Measurements from ENCODE around the gene CPA3.

CPA3 gene, protein sequence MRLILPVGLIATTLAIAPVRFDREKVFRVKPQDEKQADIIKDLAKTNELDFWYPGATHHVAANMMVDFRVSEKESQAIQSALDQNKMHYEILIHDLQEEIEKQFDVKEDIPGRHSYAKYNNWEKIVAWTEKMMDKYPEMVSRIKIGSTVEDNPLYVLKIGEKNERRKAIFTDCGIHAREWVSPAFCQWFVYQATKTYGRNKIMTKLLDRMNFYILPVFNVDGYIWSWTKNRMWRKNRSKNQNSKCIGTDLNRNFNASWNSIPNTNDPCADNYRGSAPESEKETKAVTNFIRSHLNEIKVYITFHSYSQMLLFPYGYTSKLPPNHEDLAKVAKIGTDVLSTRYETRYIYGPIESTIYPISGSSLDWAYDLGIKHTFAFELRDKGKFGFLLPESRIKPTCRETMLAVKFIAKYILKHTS

DNA sequence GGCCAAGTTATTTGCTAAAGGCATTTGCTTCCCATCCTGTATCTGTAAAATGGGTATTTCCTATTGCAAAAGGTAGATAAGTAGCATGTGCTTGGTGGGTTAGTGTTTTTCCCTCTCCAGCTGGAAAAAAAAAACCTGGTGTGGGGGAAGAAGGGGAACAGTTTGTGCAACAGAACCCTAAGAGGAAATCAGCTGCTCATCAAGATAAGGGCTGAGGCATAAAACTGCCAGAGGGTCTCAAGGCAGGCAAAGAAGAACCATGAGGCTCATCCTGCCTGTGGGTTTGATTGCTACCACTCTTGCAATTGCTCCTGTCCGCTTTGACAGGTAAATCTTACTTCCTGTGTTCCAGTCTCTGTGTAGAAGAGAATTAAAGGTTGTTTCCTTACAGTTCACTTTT is at the start of gene CPA3:
Gene CPA3, plus strand, starts transcription at position 248 of the 400 bp plus-strand sequence. Its CDS starts 12 bp downstream, at position 260.
- Mint-ChIP-seq H3K27me3 (peaks cover 28% of the 10 kb centered on the region), H3K9me3 (no peaks in the 10 kb centered on the region), H3K4me1 (ENCODE audit: low read depth) (no peaks in the 10 kb centered on the region), H3K36me3 (ENCODE audit: low read depth) (no peaks in the 10 kb centered on the region), H3K27ac (no peak within 1 kb of the TSS), H3K4me3 (no peak within 1 kb of the TSS)
- no peak for DNase-seq

DNA sequence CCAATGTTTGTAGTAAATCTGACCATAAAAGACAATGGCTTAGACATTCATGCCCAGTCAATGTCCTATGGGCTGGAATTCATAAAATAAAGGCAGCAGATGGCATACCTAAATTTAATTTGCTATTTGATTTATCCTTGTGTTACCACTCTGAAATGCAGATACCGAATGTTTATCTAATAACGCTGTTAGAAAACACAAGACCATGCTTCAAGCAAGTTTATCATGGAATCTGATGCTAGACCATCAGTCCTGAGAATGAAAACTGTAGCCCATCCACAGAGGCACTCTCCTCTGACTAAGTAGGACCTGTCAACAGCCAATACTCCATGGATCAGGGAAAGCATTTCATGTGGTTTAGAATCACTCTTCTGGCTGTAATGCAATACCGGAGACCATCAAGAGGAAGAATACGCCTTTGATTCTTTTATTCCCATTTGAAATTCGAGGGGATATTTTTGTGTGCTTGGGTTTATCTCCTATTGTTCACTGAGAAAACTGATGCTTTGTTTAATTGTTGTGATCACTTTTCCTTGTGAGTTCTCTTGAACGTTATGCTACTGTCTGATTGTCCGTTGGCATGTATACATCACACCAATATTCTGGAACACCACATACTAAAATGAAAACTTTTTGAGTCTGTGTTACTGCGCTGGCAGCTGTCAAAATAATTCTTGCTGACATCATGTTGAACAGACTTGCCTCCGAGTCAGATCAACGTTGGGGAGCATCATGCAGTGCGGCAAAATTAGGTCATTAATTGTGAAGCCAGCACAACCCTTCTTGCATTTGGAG is 49.6 kb upstream of the CPA3 start:
- H3K27me3 Mint-ChIP-seq, result peaks cover 10% of the 10 kb centered on the region
- no peak overlapping the region for H3K27ac Mint-ChIP-seq
- H3K36me3 Mint-ChIP-seq (ENCODE audit: low read depth), result no peaks in the 10 kb centered on the region

DNA sequence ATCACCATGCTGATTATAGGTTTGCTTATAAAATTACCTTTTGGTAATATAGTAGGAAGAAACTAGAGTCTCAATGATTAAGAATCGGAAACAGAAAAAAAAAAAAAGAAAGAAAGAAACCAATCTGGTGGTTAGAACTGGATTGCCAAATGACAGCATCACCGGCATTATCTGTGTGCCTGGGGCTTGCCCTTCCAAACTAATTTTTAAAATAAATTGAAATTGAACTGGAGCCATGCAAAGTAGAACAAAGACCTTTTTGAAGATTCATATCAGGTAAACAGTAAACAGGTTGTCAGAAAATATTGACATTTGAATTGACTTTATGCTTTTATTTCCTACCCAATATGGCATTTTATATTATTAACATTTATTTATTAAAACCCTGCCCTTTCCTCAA is 48.7 kb upstream of the CPA3 start:
- no peak for DNase-seq
- Mint-ChIP-seq H3K4me3 (no peak overlapping the region), H3K27me3 (peaks cover 10% of the 10 kb centered on the region), H3K27ac (no peak overlapping the region), H3K36me3 (ENCODE audit: low read depth) (no peaks in the 10 kb centered on the region), H3K4me1 (ENCODE audit: low read depth) (no peaks in the 10 kb centered on the region), H3K9me3 (no peaks in the 10 kb centered on the region)

More for the DNA sequence above, 49.6 kb upstream of the CPA3 start:
- Mint-ChIP-seq H3K4me3 (no peak overlapping the region), H3K4me1 (ENCODE audit: low read depth) (no peaks in the 10 kb centered on the region), H3K9me3 (no peaks in the 10 kb centered on the region)
- DNase-seq, result no peak

DNA sequence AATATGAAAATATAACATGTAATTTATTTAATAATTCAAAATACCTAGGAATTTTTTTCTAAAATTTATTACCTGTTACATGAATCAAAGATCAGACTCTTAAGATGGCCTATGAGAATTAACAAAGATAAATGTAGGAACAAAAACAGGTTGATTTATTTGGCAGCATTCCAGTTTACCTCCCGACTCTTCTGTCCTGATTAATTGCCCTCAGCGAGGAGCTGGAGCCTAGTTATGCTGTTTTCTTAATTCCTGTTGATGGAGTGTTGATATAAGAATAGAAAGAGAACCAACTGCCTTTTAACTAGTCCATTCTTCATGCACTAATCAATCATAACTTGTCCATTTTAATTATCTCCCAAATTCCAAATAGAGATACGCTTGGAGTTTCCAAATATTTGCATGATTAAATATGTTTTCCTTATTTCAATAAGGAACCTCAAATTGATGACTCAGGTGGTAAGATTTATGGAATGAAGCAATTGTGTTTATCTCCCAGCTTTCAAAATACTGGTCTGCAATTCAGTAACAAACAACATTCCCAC is 48.0 kb upstream of the CPA3 start:
- H3K36me3 Mint-ChIP-seq (ENCODE audit: low read depth), result no peaks in the 10 kb centered on the region
- peaks cover 10% of the 10 kb centered on the region for H3K27me3 Mint-ChIP-seq
- H3K9me3 Mint-ChIP-seq, result no peaks in the 10 kb centered on the region
- H3K4me1 Mint-ChIP-seq (ENCODE audit: low read depth), result no peaks in the 10 kb centered on the region
- H3K4me3 Mint-ChIP-seq, result no peak overlapping the region
- H3K27ac Mint-ChIP-seq, result no peak overlapping the region
- DNase-seq, result no peak

DNA sequence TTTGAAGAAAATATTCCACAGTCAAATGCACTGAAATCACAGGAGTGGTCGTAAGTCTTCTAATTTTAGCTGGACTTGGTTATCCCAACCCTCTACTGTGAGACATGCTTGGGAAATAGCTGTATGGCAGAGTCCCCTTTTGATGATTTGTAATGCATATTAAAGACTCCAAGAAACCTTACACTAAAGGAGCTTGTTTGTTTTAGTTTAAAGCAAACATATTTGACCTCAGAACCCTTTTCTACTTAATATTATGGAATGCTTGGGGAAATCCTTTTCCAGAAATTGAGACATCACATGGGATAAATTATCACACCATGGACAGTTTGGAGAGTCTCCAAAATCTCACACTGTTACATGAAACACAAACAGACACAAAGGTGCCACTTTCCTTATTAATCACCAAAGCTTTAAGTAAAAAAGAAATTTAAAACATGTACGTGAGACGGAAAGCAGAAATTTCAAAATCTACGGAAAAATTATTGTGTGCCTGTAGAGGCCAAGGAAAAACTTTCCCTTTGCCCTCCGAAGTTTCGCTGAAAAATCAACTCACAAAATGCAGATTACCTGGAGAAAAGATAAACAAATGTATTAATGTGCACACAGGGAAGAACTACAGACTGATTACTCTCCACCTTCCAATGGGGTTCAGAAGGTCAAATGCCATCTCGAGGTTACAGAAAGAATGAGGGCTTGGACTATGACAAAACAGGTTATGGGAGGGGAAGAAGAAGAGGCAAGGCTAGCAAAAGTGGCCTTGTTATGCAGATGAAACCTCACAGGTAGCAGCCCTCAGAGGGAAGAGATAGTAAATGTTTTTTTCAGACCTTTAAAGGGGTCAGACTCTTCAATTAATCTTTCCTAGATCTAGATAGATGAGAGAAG is 44.5 kb upstream of the CPA3 start:
- H3K36me3 Mint-ChIP-seq (ENCODE audit: low read depth), result no peaks in the 10 kb centered on the region
- no peaks in the 10 kb centered on the region for H3K4me1 Mint-ChIP-seq (ENCODE audit: low read depth)
- H3K4me3 Mint-ChIP-seq, result no peak overlapping the region
- no peak overlapping the region for H3K27ac Mint-ChIP-seq
- DNase-seq, result no peak
- peaks cover 3% of the 10 kb centered on the region for H3K27me3 Mint-ChIP-seq
- no peaks in the 10 kb centered on the region for H3K9me3 Mint-ChIP-seq

DNA sequence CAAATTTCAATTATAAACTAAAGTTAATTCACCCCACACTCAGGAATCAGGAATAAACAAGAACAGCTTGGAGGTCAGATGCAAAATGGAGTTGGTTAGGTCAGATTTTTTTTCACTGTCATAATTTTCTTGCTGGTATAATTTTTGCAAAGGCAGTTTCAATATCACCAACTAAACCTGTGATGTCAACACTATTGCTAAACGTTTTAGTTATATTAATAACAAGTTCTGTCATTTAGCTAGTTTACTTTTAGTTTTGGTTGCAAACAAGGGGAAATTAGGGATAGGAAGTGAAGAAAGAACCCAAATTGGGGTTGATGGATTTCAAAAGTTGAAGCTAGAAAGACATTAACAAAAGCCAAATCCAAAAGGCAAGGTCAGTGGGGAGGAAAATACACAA is 42.1 kb upstream of the CPA3 start:
- H3K27ac Mint-ChIP-seq, result no peak overlapping the region
- no peak for DNase-seq
- no peaks in the 10 kb centered on the region for H3K4me1 Mint-ChIP-seq (ENCODE audit: low read depth)
- no peak overlapping the region for H3K4me3 Mint-ChIP-seq
- no peaks in the 10 kb centered on the region for H3K27me3 Mint-ChIP-seq
- H3K36me3 Mint-ChIP-seq (ENCODE audit: low read depth), result no peaks in the 10 kb centered on the region
- no peaks in the 10 kb centered on the region for H3K9me3 Mint-ChIP-seq

DNA sequence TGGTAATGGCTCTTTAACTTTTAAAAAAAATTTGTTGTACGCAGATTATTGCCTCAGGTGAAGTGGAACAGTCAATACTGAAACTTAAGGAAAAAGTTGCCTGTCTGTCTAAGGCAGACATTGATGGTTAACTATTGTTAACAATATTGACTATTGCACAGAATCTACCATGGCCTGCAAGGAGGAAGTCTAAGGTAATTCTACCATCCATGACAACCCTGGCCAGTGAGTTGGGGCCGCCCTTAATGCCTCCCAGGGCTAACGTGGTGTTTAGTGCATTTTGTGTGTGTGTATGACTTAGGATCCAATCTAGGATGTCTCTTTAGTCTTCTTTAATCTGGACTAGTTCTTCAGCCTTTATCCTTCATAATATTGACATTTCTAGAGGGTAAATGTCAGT is 39.6 kb upstream of the CPA3 start:
- no peaks in the 10 kb centered on the region for H3K4me1 Mint-ChIP-seq (ENCODE audit: low read depth)
- H3K27ac Mint-ChIP-seq, result no peak overlapping the region
- H3K36me3 Mint-ChIP-seq (ENCODE audit: low read depth), result no peaks in the 10 kb centered on the region
- H3K27me3 Mint-ChIP-seq, result no peaks in the 10 kb centered on the region
- no peaks in the 10 kb centered on the region for H3K9me3 Mint-ChIP-seq
- H3K4me3 Mint-ChIP-seq, result no peak overlapping the region
- DNase-seq, result no peak

DNA sequence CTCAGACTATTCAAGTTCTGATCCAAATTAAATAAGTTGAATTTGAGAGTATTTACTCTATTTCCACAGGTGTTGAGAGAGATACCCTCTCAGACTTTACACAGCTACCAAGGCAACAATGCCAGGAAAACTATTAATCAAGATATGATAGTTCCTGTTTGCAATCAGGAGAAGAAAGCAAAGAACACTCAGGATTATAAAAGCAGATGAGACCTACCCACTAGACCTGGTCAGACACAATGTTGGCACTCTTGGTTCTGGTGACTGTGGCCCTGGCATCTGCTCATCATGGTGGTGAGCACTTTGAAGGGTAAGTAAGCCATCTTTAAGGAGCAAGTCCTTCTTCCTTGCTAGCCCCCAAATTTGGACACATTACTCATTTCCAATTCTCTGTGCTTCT is 37.5 kb upstream of the CPA3 start, which contains the start of gene CPB1:
Gene CPB1, plus strand, starts transcription at position 227 of the 400 bp plus-strand sequence. Its CDS starts 13 bp downstream, at position 240.
- Mint-ChIP-seq H3K4me3 (no peak within 1 kb of the TSS), H3K9me3 (no peaks in the 10 kb centered on the region), H3K27me3 (peaks cover 3% of the 10 kb centered on the region), H3K4me1 (ENCODE audit: low read depth) (no peaks in the 10 kb centered on the region), H3K27ac (no peak within 1 kb of the TSS), H3K36me3 (ENCODE audit: low read depth) (no peaks in the 10 kb centered on the region)
- no peak for DNase-seq

DNA sequence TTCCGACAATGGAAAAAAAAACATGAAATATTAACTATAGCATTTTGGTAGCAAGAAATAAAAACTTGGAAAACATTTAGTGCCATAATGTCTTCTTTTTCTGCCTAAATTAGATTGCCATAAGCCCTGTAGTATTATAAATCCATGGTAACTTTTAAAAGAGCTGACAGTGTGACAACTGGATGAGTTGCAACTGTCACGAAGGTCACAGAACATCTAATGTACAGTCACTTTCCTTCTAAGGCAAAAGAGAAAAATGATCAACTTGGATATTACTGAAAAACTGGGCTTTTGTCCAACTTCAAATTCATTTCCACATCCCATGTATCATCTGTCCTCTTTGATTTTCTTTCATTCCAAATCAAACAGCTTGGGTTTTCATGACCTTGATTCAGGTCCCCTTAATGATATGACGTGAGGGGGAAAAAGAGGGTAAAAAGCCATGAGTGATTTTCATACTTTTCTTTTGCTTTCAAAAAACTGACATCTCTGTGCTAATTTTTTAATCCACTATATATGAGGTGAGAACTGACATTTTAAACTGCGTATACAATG is 36.9 kb upstream of the CPA3 start:
- Mint-ChIP-seq H3K27me3 (peaks cover 3% of the 10 kb centered on the region), H3K4me1 (ENCODE audit: low read depth) (no peaks in the 10 kb centered on the region), H3K9me3 (no peaks in the 10 kb centered on the region), H3K36me3 (ENCODE audit: low read depth) (no peaks in the 10 kb centered on the region), H3K4me3 (no peak overlapping the region), H3K27ac (no peak overlapping the region)
- no peak for DNase-seq

DNA sequence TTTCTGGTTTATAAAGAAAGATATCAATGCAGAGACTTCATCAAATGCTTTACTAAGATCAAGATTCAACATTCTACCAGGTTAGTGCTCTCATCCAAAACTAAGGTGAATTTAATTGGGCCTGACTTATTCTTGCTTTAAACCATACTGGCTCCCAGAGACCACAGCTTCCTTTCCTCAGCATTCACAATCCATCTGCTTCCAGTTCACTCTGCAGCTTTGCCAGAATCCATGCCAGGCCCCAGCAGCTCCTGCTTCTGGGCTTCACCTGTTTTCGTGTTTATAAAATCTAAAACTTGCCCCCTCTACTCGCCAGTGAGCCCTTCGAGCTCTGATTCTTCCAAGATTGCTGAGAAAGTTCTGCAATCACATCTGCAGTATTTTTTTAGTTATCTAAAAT is 35.2 kb upstream of the CPA3 start:
- Mint-ChIP-seq H3K27me3 (peaks cover 3% of the 10 kb centered on the region), H3K36me3 (ENCODE audit: low read depth) (no peaks in the 10 kb centered on the region), H3K9me3 (no peaks in the 10 kb centered on the region), H3K27ac (no peak overlapping the region), H3K4me1 (ENCODE audit: low read depth) (no peaks in the 10 kb centered on the region), H3K4me3 (no peak overlapping the region)
- no peak for DNase-seq

DNA sequence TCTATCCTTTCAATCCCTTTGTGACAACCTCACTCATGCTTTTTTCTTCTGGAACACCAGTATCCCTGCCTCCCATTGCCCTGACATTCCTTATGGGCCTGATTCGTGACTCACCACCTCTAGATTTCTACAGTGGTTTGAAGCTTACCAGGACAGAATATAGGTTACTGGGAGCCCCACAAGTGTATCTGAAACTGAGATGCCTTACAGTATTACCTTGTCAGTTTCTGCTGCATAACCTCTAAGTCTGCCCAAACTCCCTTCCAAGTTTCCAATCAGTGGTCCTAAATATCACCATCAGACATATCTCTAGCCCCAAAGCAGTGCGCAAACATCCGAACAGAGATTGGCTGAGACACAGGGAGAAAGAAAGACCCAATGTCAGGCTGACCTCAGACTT is 31.9 kb upstream of the CPA3 start:
- no peaks in the 10 kb centered on the region for H3K36me3 Mint-ChIP-seq (ENCODE audit: low read depth)
- H3K9me3 Mint-ChIP-seq, result no peaks in the 10 kb centered on the region
- DNase-seq, result no peak
- no peak overlapping the region for H3K4me3 Mint-ChIP-seq
- H3K4me1 Mint-ChIP-seq (ENCODE audit: low read depth), result no peaks in the 10 kb centered on the region
- H3K27me3 Mint-ChIP-seq, result peaks cover 3% of the 10 kb centered on the region
- no peak overlapping the region for H3K27ac Mint-ChIP-seq

DNA sequence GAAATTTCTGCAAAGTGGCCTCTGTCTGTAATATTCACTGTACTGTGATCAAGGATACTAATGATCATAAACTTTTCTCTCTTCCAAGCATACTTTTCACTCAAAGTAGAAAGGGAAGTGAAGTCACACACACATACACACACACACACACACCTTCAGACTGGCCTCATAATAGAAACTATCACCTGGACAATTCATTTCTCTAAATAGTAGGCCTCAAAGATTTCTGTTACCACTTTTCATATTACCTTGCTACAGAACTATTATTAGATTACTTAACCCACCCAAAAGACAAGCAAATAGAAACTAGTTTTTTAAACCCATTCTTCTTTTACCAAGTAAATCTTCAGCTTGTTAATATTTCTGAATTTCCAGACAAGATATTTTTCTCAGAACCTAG is 25.3 kb upstream of the CPA3 start:
- no peaks in the 10 kb centered on the region for H3K4me1 Mint-ChIP-seq (ENCODE audit: low read depth)
- H3K9me3 Mint-ChIP-seq, result no peaks in the 10 kb centered on the region
- no peak overlapping the region for H3K27ac Mint-ChIP-seq
- no peak for DNase-seq
- no peaks in the 10 kb centered on the region for H3K27me3 Mint-ChIP-seq
- no peak overlapping the region for H3K4me3 Mint-ChIP-seq
- no peaks in the 10 kb centered on the region for H3K36me3 Mint-ChIP-seq (ENCODE audit: low read depth)

DNA sequence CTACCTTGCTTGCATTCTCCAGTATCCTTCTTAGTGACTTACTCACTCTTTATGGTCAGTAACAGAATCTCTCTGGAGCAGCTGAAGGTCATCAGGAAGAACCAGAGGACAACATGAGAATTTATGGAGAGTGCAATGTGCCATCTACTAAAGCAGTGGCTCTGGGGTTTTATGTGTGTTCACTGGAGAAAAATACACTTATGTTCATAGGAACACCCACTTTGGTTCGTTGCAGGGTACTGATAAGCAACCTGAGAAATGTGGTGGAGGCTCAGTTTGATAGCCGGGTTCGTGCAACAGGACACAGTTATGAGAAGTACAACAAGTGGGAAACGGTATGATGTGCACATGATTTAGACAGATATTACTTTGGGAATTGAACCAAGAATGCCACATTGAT is 24.6 kb upstream of the CPA3 start:
- no peaks in the 10 kb centered on the region for H3K4me1 Mint-ChIP-seq (ENCODE audit: low read depth)
- H3K9me3 Mint-ChIP-seq, result no peaks in the 10 kb centered on the region
- no peaks in the 10 kb centered on the region for H3K36me3 Mint-ChIP-seq (ENCODE audit: low read depth)
- H3K4me3 Mint-ChIP-seq, result no peak overlapping the region
- H3K27me3 Mint-ChIP-seq, result no peaks in the 10 kb centered on the region
- H3K27ac Mint-ChIP-seq, result no peak overlapping the region
- DNase-seq, result no peak

Measured in activated T-cell treated with anti-CD3 and anti-CD28 coated beads, Interleukin-2, amount 50 U/mL, for 24 hours (primary cell).